ENCODE results near the gene KLF9. TPM values are rescaled to one million over a fixed set of nuclear protein-coding genes. Genes with fewer than 3 reads are reported as not detected.
"Not testable (repeated sequence)": the region's sequence is repeated elsewhere in the genome, so short reads cannot be mapped to it uniquely, and the experiment has no call there.

KLF9 gene
- polyA plus RNA-seq, 1 donor: 2.6 TPM

DNA sequence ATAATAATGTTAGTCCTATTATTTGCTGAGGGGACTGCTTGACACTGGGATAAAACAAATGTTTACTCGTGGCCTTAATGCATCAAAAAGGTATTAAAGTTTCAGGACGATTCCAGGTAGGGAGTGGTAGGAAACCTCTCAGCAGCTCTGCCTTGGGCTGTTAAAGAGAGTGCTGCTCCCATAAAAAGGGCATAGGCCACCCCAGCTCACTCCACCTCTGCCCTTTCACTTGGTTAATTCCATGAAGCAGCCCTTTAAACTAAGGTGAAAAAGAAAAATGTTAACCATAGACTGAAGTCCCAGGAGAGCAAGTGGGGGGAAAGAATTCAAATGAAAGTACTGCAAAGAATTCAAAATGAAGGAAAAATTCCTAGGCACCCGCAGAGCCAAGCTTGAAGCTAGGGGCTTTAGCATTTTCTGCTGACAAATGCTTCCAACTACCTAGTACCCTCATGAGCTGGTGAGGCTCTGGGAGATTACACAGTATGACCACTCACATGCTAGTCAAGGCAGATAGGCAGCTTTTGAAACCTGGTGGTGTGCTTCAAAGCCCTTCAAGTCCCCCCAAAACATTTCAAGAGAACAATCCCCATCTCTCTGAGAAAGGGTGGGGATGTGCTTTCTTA is 8.5 kb downstream of the KLF9 start:
- H3K27me3 ChIP-seq (ENCODE audit: control insufficient read depth, insufficient read depth, low read length): peaks cover 16% of the 10 kb centered on the region
- H3K4me1 ChIP-seq (ENCODE audit: control insufficient read depth, insufficient read depth, low read length): peaks cover 2% of the 10 kb centered on the region
- WGBS (ENCODE audit: insufficient coverage, low lambda C conversion rate): no CpG with 5 or more reads among the region's 3 CpGs
- no peaks in the 10 kb centered on the region for H3K9me3 ChIP-seq (ENCODE audit: control insufficient read depth, low read depth, low read length)
- no peak overlapping the region for H3K4me3 ChIP-seq (ENCODE audit: low read length)
- no peak for DNase-seq
- peak overlapping the region; percentile 39 for H3K27ac ChIP-seq (ENCODE audit: low read length)
- H3K36me3 ChIP-seq (ENCODE audit: control insufficient read depth, insufficient read depth, low read length): no peaks in the 10 kb centered on the region

DNA sequence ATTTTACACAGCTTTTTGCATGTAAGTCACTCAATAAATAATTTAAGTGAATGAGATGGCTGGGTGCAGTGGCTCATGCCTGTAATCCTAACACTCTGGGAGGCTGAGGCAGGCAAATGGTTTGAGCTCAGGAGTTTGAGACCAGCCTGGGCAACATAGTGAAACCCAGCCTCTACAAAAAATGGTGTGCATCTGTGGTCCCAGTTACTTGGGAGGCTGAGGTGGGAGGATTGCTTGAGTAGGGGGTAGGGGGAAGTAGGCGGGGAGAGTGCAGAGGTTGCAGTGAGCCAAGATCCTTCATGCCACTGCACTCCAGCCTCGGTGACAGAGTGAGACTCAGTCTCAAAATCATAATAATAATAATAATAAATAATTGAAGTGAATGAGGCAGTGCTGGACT is 10.2 kb downstream of the KLF9 start:
- Histone ChIP-seq H3K4me1 (ENCODE audit: control insufficient read depth, insufficient read depth, low read length) (peaks cover 2% of the 10 kb centered on the region), H3K4me3 (ENCODE audit: low read length) (no peak overlapping the region)
- no CpG with 5 or more reads among the region's 2 CpGs for WGBS (ENCODE audit: insufficient coverage, low lambda C conversion rate)

DNA sequence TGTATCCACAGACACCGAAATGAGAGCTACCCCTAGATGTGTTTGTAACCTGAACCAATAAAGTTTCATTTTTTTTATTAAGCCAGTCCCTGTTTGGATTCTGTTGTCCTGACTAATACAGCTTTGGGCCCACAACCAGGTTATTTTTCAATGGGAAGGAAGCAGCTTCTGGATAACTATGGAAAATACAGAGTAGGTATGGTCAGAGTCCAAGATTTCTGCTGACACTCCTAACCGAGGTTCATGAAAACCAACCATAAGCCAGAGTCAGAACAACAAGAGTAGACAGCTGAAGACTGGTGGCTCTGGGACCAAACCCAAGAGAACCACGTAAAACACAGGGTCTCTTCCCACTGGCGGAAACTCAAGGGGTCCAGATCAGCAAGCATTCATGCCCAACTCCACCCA is 10.8 kb downstream of the KLF9 start:
- no CpG with 5 or more reads among the region's 4 CpGs for WGBS (ENCODE audit: insufficient coverage, low lambda C conversion rate)
- DNase-seq: no peak
- H3K4me1 ChIP-seq (ENCODE audit: control insufficient read depth, insufficient read depth, low read length): peaks cover 2% of the 10 kb centered on the region

More for the DNA sequence above, 10.2 kb downstream of the KLF9 start:
- no peak for DNase-seq
- peaks cover 5% of the 10 kb centered on the region for H3K27me3 ChIP-seq (ENCODE audit: control insufficient read depth, insufficient read depth, low read length)
- H3K27ac ChIP-seq (ENCODE audit: low read length): no peak overlapping the region
- H3K9me3 ChIP-seq (ENCODE audit: control insufficient read depth, low read depth, low read length): no peaks in the 10 kb centered on the region
- H3K36me3 ChIP-seq (ENCODE audit: control insufficient read depth, insufficient read depth, low read length): no peaks in the 10 kb centered on the region

DNA sequence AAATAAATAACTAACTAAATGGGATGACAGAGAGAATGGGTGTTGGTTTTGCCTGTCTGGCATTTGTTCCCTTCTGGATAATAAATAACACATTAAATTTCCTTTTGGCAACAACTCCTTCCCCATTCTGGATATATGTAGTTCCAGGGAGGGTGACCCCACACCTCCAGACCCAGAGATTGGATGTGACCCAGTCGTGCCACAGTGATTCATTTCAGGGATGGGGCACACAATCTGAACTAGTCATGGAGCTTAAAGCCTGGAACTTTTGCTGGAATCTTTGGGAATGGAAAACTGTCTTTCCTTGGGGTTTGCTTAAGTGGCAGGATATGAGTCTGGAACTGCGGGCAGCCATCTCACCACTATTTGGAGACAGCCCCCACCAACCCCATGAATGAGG is 11.3 kb downstream of the KLF9 start:
- Histone ChIP-seq H3K9me3 (ENCODE audit: control insufficient read depth, low read depth, low read length) (no peaks in the 10 kb centered on the region), H3K27ac (ENCODE audit: low read length) (no peak overlapping the region), H3K27me3 (ENCODE audit: control insufficient read depth, insufficient read depth, low read length) (peaks cover 8% of the 10 kb centered on the region), H3K4me1 (ENCODE audit: control insufficient read depth, insufficient read depth, low read length) (peaks cover 2% of the 10 kb centered on the region), H3K36me3 (ENCODE audit: control insufficient read depth, insufficient read depth, low read length) (no peaks in the 10 kb centered on the region), H3K4me3 (ENCODE audit: low read length) (no peak overlapping the region)
- DNase-seq: no peak
- no CpG with 5 or more reads among the region's 2 CpGs for WGBS (ENCODE audit: insufficient coverage, low lambda C conversion rate)

More for the DNA sequence above, 10.8 kb downstream of the KLF9 start:
- H3K36me3 ChIP-seq (ENCODE audit: control insufficient read depth, insufficient read depth, low read length): no peaks in the 10 kb centered on the region
- H3K27ac ChIP-seq (ENCODE audit: low read length): no peak overlapping the region
- H3K27me3 ChIP-seq (ENCODE audit: control insufficient read depth, insufficient read depth, low read length): peaks cover 8% of the 10 kb centered on the region
- H3K4me3 ChIP-seq (ENCODE audit: low read length): no peak overlapping the region
- no peaks in the 10 kb centered on the region for H3K9me3 ChIP-seq (ENCODE audit: control insufficient read depth, low read depth, low read length)

DNA sequence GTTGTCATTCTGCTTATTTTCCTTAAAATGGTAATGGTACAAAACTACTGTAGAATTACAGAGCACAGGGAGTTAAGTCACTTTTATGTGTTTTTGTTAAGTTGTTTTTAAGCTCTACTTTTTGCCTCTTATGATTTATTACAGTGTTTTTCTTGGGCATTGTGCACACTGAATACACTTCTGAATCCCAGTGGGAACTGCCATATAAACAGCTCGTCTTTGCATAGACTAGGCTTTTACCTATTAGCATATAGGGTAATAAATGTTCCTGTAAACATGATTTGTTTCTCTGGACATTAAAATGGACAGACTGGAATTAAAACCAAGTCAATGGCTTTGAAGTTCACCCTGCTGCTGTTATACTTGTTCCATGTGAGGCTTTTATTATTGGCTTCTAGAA is 12.2 kb downstream of the KLF9 start:
- DNase-seq: no peak
- Histone ChIP-seq H3K4me3 (ENCODE audit: low read length) (no peak overlapping the region), H3K9me3 (ENCODE audit: control insufficient read depth, low read depth, low read length) (no peaks in the 10 kb centered on the region), H3K27me3 (ENCODE audit: control insufficient read depth, insufficient read depth, low read length) (peaks cover 3% of the 10 kb centered on the region), H3K4me1 (ENCODE audit: control insufficient read depth, insufficient read depth, low read length) (peaks cover under 1% of the 10 kb centered on the region), H3K36me3 (ENCODE audit: control insufficient read depth, insufficient read depth, low read length) (no peaks in the 10 kb centered on the region), H3K27ac (ENCODE audit: low read length) (no peak overlapping the region)
- WGBS (ENCODE audit: insufficient coverage, low lambda C conversion rate): no CpG with 5 or more reads among the region's 1 CpG

DNA sequence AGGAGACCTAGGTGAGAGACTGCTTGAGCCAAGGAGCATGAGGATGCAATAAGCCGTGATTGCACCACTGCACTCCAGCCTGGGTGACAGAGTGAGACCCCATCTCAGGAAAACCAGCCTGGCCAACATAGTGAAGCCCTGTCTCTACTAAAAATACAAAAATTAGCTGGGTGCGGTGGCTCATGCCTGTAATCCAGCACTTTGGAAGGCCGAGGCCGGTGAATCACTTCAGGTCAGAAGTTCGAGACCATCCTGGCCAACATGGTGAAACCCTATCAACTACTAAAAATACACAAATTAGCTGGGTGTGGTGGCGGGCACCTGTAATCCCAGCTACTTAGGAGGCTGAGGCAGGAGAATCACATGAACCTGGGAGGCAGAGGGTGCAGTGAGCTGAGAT is 13.2 kb downstream of the KLF9 start:
- WGBS (ENCODE audit: insufficient coverage, low lambda C conversion rate): no CpG with 5 or more reads among the region's 6 CpGs
- not testable (repeated sequence) for H3K36me3 ChIP-seq (ENCODE audit: control insufficient read depth, insufficient read depth, low read length); H3K9me3 ChIP-seq (ENCODE audit: control insufficient read depth, low read depth, low read length); H3K4me3 ChIP-seq (ENCODE audit: low read length); DNase-seq; H3K27ac ChIP-seq (ENCODE audit: low read length); H3K27me3 ChIP-seq (ENCODE audit: control insufficient read depth, insufficient read depth, low read length); H3K4me1 ChIP-seq (ENCODE audit: control insufficient read depth, insufficient read depth, low read length)

DNA sequence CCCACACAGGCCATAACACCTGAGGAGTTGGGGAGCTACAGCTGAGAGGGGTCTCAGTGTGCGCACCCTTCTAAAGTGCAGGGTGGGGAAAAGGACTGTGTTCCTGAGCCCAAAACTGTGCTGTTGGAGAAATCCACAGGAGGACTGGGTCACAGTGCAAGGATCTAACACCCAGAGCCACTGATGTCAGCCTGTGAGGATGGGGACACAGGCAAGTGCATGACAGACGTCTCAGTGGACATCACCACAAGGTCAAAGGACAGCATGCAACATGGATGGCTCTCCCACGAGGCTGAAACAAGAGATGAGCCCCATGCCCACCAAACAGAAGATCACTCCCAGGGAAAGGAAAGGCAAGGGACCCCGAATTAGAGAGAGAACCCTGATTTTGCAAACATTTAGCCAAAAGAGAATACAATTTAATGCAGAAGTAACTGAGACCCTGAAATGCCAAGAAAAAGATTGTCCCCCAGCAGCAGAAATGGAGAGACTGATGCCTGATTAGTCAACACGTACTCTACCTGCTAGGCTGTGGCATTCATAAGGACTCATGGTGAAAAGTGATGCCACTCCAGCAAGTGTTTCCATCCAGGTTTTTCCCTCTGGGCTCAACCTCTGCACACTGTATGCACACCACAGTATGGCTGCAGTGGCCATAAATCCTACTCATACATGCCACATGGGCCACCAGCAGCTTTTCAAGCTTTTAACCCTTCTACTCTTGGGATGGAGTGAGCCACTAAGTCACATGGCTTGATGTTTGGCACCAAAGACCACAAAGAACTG is 14.2 kb downstream of the KLF9 start:
- Histone ChIP-seq H3K27ac (ENCODE audit: low read length) (no peak overlapping the region), H3K4me1 (ENCODE audit: control insufficient read depth, insufficient read depth, low read length) (no peaks in the 10 kb centered on the region), H3K27me3 (ENCODE audit: control insufficient read depth, insufficient read depth, low read length) (peaks cover 3% of the 10 kb centered on the region), H3K36me3 (ENCODE audit: control insufficient read depth, insufficient read depth, low read length) (no peaks in the 10 kb centered on the region), H3K4me3 (ENCODE audit: low read length) (no peak overlapping the region), H3K9me3 (ENCODE audit: control insufficient read depth, low read depth, low read length) (no peaks in the 10 kb centered on the region)
- no CpG with 5 or more reads among the region's 5 CpGs for WGBS (ENCODE audit: insufficient coverage, low lambda C conversion rate)
- DNase-seq: no peak

DNA sequence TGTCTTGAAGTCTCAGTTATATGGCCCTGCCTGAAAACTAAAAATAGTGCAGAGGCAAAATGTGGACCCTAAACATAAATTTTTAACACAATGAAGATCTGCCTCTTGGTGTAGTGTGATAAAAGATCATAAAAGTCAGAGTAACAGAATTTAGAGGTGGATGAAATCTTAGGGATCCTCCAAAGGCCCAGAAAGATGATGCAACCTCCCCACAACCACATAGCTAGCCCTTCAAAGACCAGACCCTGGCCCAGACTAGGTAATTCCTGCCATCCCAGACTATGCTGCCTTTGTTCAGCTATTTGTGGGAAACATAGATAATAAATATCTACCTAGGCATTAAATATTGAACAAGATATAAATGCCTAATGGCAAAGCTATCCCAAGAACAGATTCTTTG is 15.3 kb downstream of the KLF9 start:
- Histone ChIP-seq H3K9me3 (ENCODE audit: control insufficient read depth, low read depth, low read length) (no peaks in the 10 kb centered on the region), H3K36me3 (ENCODE audit: control insufficient read depth, insufficient read depth, low read length) (no peaks in the 10 kb centered on the region), H3K27me3 (ENCODE audit: control insufficient read depth, insufficient read depth, low read length) (peaks cover 3% of the 10 kb centered on the region), H3K27ac (ENCODE audit: low read length) (no peak overlapping the region), H3K4me1 (ENCODE audit: control insufficient read depth, insufficient read depth, low read length) (no peaks in the 10 kb centered on the region), H3K4me3 (ENCODE audit: low read length) (no peak overlapping the region)
- DNase-seq: no peak

DNA sequence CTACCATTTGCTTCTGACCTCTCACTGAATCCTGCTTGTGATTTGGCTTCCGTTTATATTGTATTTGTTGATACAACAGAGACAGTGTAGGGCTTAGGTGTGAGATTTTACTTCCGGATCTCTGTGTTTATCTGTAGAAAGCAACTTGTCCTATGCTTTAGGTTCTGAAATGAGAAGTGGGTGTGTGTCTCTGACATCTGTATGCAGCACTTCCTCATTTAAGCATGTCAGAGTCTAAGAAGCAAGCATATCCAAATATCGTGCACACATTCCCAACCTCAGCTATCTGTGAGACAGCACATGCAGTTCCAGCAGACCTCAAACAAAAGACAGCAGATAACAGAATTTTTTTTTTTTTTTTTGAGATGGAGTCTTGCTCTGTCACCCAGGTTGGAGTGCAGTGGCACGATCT is 16.3 kb downstream of the KLF9 start:
- no peaks in the 10 kb centered on the region for H3K4me1 ChIP-seq (ENCODE audit: control insufficient read depth, insufficient read depth, low read length)
- H3K27ac ChIP-seq (ENCODE audit: low read length): no peak overlapping the region
- peaks cover 3% of the 10 kb centered on the region for H3K27me3 ChIP-seq (ENCODE audit: control insufficient read depth, insufficient read depth, low read length)
- H3K4me3 ChIP-seq (ENCODE audit: low read length): no peak overlapping the region
- no CpG with 5 or more reads among the region's 4 CpGs for WGBS (ENCODE audit: insufficient coverage, low lambda C conversion rate)
- no peak for DNase-seq
- no peaks in the 10 kb centered on the region for H3K9me3 ChIP-seq (ENCODE audit: control insufficient read depth, low read depth, low read length)
- H3K36me3 ChIP-seq (ENCODE audit: control insufficient read depth, insufficient read depth, low read length): no peaks in the 10 kb centered on the region

DNA sequence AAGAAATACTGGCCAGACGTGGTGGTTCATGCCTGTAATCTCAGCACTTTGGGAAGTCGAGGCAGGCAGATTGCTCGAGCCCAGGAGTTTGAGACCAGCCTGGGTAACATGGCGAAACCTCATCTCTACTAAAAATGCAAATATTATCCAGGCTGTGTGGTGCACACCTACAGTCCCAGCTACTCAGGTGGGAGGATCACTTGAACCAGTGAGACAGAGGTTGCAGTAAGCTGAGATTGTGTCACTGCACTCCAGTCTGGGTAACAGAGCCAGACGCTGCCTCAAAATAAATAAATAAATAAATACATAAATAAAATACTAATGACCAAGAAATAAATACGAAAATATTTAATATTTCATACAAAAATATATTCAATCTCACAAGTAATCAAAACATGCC is 18.8 kb downstream of the KLF9 start:
- no peaks in the 10 kb centered on the region for H3K9me3 ChIP-seq (ENCODE audit: control insufficient read depth, low read depth, low read length)
- 88% methylated on average over 2 of the region's 6 CpGs for whole genome bisulfite sequencing (ENCODE audit: insufficient coverage, low lambda C conversion rate)
- no peak for DNase-seq
- no peak overlapping the region for H3K4me3 ChIP-seq (ENCODE audit: low read length)
- H3K36me3 ChIP-seq (ENCODE audit: control insufficient read depth, insufficient read depth, low read length): no peaks in the 10 kb centered on the region
- no peak overlapping the region for H3K27ac ChIP-seq (ENCODE audit: low read length)
- H3K27me3 ChIP-seq (ENCODE audit: control insufficient read depth, insufficient read depth, low read length): peaks cover 3% of the 10 kb centered on the region
- no peaks in the 10 kb centered on the region for H3K4me1 ChIP-seq (ENCODE audit: control insufficient read depth, insufficient read depth, low read length)

DNA sequence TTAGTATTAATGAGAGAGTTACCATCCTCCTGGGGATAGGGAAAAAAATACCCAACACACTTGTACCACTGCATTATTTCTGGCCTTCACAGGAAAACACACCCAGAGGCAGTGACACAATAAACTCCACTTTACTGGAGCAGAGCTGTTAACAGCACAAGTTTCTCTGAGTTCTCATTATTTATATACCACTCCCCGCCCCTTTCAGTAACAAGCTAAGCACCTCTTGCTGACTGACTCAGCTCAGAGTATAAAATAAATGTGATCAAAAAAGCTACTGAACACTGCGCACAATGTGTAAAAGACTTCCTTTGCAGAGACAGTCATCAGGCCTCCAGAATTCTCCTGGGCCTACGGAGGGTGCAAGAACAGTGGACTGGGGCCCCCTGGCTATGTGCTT is 21.6 kb downstream of the KLF9 start:
- no CpG with 5 or more reads among the region's 3 CpGs for WGBS (ENCODE audit: insufficient coverage, low lambda C conversion rate)

More for the DNA sequence above, 21.6 kb downstream of the KLF9 start:
- Histone ChIP-seq H3K27ac (ENCODE audit: low read length) (no peak overlapping the region), H3K4me1 (ENCODE audit: control insufficient read depth, insufficient read depth, low read length) (no peaks in the 10 kb centered on the region), H3K9me3 (ENCODE audit: control insufficient read depth, low read depth, low read length) (no peaks in the 10 kb centered on the region), H3K36me3 (ENCODE audit: control insufficient read depth, insufficient read depth, low read length) (no peaks in the 10 kb centered on the region), H3K27me3 (ENCODE audit: control insufficient read depth, insufficient read depth, low read length) (peaks cover 4% of the 10 kb centered on the region), H3K4me3 (ENCODE audit: low read length) (no peak overlapping the region)
- DNase-seq: no peak
